GM18499 (cell line): Measurements from ENCODE around the gene RPUSD3.

Experiments
- ATAC-seq: cut with Tn5 transposase; IDR thresholded peaks from one replicate; pipeline ENCODE4 v1.9.1; 2021; ENCODE audit warnings: moderate number of reproducible peaks; ENCODE audit not compliant: insufficient read depth, unreplicated experiment

RPUSD3 gene

GRCh38 chr3:9808345-9809037 lies 35.3 kb downstream of the RPUSD3 start:
- no peak for ATAC-seq

- ATAC-seq = no peak
These were observed 35.8 kb downstream of the RPUSD3 start for GRCh38 chr3:9807981-9808344.

GRCh38 chr3:9806688-9807589 lies 36.9 kb downstream of the RPUSD3 start:
- no peak for ATAC-seq

GRCh38 chr3:9806137-9806536 lies 37.7 kb downstream of the RPUSD3 start:
- no peak for ATAC-seq

- no peak for ATAC-seq
These were observed 38.8 kb downstream of the RPUSD3 start for GRCh38 chr3:9804996-9805395.

GRCh38 chr3:9803494-9803893 lies 40.3 kb downstream of the RPUSD3 start:
- no peak for ATAC-seq

- no peak for ATAC-seq
These were observed 43.3 kb downstream of the RPUSD3 start for GRCh38 chr3:9800529-9800928.

GRCh38 chr3:9797196-9797945 lies 46.4 kb downstream of the RPUSD3 start:
- no peak for ATAC-seq

GRCh38 chr3:9795207-9795606 lies 48.6 kb downstream of the RPUSD3 start:
- no peak for ATAC-seq

GRCh38 chr3:9794400-9794799 lies 49.4 kb downstream of the RPUSD3 start:
- no peak for ATAC-seq

- ATAC-seq = no peak
These were observed 50.5 kb downstream of the RPUSD3 start for GRCh38 chr3:9793161-9793781.

GRCh38 chr3:9792405-9793160 lies 51.2 kb downstream of the RPUSD3 start, which contains the start of the genes ARPC4 and TADA3:
Gene ARPC4, plus strand, starts transcription at chr3:9793082. Its CDS starts 40 bp downstream, at chr3:9793122.
Gene TADA3, minus strand, starts transcription at chr3:9792473. Its CDS starts 1,007 bp downstream, at chr3:9791466.
- peak; percentile 61 for ATAC-seq

GRCh38 chr3:9791790-9792404 lies 51.9 kb downstream of the RPUSD3 start:
- no peak for ATAC-seq

- ATAC-seq = no peak
These were observed 52.7 kb downstream of the RPUSD3 start for GRCh38 chr3:9791127-9791526.
